NCI-H1436 (cell line): ENCODE results near the gene ENTR1.
"Not testable (repeated sequence)": the region's sequence is repeated elsewhere in the genome, so short reads cannot be mapped to it uniquely, and the experiment has no call there.

Source experiments
- DNase-seq: peaks from one replicate; lab custom pipeline; 2025; lab: John Stamatoyannopoulos, UW

The ENTR1 gene

DNA sequence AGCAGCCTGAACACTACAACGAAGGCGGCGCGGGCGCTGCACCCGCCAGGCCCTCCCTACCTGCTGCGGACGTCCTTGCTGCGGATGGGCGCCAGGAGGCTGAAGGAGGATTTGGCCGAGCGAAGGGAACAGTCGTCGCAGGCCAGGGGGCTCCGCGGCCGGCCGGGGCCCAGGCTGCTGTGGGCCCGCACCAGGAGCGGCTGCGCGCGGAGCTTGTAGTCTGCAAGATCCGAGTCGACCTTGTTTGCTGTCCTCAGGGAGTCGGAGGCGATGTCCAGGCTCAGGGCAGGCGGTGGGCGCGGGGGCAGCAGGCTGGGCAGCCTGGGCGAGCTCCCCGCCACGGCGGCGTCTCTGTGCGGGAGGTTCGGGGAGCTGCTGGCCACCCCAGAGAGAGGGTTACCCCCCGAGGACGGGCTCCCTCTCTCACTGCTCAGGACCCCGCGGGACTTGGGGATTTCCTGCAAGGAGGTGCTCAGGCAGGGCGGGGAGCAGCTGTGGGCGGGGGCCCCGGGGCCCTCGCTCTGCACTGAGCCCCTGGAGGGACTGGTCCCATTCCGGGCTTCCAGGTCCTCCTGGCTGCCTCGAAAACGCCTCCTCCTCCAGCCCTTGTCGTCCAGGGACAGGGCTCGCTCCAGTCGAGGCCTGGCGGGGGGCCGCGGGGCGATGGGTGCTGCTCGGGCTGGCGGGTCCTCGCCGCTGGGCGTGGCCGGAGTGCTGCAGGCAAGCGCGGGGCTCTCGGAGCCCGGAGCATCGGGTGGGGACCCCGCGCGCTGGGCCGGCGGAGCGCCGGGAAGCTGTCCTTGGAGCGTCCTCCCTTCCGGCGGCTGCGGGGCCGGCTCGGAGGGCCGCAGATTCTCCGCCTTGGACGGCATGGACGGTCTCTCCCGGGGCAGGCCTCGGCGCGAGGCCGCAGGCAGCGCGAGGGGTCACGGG, 28.4 kb upstream of the ENTR1 start:
- no peak for DNase-seq

DNA sequence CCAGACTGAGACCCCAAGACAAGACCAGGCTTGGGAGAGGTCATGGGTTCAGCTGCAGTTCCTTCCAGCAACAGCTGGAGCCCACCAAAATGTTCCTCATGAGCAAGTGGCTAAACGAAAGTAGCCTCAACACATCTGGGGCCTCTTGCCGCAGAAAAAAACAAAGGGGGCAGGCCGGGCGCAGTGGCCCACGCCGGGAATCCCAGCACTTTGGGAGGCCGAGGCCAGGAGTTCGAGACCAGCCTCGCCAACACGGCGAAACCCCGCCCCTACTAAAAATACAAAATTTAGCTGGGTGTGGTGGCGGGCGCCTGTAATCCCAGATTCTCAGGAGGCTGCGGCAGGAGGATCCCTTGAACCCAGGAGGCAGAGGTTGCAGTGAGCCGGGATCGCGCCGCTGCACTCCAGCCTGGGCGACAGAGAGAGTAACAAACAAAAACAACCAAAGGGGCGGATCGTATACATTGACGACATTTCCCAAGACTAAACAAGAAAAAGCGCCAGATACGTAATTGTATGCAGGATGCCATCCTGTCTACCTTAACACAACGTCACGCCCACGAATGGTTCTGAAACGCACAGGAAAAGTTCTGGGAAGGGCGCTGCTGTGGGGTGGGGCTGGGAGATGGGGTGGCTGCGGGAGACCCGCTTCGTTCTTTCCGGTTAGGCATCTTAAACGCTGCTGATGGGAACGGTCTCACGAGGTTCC, 27.6 kb upstream of the ENTR1 start:
- DNase-seq: no peak

DNA sequence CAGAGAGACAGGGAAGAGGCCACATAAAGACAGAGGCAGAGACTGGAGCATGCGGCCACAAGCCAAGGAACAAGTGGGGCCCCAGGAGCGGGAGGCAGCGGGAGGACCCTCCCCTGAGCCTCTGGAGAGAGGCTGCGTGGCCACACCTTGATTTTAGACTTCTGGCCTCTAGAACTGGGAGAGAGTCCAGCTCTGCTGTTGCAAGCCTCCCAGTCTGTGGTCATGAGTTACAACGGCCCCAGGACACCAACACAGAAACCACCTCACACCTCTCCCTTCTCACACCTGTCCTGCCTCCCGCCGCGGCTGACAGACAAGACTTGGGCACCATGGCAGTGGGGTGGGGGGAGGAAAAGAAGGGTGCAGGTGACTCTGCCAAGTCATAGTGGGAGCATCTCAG, 27.0 kb upstream of the ENTR1 start:
- no peak for DNase-seq

DNA sequence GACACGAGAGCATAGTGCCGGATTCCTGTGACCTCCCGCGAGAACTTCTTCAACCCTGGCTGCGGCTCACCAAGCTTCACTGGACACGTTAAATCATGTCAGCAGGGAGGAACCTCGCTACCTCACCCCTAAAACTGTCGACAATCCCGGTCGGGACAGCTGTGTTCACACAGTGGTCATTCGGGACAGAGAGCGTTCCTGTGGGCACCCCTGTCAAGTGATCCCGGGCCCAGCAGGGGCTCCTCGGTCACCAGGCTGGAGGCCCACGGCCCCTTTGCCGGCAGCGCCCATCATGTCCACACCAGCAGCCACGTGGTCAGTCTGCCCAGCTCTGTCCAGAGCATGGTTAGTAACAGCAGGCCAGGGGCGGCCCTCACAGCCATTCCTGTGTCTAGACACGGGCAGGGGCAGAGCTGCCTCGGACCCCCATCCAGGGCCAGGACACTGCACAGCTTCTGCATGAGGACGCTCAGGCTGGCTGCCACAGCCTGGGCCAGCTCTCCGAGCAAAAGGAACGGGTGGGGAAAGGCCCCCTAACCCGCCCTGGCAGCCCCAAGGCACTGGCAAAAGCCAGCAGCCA, 25.7 kb upstream of the ENTR1 start:
- DNase-seq: no peak

DNA sequence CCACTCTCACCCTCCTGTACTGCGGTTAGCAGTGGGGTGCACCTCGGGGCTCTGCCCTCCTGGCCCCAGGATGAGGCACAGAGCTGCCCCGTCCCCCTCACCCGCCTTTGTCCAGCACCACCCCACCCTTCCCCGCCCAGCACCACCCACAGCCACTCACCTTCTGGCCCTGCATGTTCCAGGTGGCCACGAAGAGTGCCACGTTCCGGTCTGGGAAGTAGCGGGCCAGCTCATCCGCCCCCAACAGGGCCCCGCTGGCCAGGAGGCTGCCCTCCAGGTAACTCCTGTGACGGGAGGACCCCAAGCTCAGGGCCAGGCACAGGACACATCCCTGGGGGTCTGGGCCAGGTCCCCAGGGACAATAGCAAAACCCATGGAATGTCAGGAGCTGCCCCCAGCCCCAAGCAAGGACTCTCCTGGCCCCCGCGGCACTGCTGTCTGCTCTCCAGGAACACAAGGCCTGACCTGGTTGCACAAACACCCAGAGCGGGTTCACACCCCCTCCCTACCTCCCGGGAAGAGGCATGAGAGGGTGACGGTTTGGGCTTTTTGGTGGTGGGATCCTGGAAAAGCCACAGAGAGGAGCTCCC, 24.3 kb upstream of the ENTR1 start:
- no peak for DNase-seq

DNA sequence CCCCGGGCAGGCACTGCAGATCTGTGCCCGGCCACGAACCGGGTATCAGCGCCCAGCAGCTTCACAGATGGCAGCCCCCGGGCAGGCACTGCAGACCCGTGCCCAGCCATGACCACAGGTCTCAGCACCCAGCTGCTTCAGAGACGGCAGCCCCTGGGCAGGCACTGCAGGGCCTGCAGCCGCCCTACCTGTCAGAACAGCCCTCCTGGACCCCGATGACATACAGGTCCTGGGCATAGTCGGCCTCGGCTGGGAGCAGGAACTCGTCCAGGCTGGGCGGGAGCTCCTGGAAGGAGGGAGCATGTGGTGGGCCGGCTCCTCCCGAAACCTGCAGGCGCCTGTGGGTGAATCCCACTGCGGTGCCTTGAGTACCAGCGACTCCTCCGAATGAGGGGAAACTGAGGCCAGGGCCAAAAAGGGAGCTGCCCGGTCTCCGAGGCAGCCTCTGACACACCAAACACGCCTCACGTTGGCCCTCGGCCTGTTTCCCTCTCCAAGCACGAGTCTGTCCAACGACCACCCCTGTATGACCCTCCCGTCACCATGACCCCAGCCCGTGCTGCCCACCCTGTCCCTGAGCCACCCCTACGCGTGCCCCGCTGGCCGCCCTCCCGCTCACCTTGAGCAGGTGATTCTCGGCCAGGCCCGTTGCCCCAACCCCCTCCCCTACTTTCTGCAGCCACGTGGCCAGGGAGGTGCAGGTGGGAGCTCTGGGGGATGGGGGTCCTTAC, 23.6 kb upstream of the ENTR1 start:
- no peak for DNase-seq

DNA sequence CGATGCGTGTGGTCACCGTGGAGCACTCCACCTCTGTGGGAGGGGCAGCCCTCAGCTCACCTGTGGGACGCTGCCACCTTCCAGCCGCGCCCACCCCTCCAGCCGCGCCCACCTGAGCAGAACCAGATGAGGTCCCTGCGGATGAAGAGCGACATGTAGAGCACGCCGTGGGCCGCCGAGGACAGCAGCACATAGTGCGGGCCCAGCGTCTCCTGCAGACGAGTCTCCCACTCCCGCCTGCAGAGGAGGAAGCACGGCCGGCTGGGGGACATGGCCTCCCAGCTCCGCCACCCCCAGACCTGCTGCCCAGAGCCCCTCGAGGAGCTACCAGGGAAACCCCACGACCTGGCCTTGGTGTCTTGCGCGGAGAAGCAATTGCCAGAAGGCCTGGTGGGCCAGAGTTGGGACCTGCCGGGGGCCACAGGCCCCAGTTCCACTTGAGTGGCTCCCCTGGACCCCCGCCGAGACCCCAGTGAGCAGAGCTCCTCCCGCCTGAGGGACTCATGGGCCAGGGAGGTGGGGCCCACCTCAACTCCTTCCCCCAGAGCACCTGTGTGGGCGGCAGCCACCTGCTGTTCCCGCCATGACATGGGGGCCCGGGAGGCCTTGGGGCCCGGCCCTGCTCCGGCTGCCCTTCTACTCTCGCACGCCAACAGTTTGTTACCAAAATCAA, 22.8 kb upstream of the ENTR1 start:
- no peak for DNase-seq

DNA sequence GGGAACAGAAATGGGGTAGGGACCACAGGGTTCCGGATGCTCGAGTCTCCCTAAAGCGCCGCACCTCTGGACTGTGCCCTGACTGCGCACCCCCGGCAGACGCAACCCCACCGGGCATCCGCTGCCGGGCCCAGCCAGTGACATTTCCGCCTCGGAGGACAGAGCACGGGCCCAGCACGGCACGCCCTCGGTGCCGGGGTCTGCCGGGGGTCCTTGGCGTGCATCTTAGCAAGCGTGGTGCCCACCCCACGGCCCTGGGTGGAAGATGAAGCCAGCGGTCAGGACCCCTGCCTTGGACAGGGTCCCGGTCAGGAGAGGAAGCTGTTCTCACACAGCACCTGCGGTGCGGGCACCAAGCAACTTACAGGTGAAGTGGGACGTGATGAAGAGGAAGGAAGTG, 22.2 kb upstream of the ENTR1 start:
- DNase-seq: no peak

DNA sequence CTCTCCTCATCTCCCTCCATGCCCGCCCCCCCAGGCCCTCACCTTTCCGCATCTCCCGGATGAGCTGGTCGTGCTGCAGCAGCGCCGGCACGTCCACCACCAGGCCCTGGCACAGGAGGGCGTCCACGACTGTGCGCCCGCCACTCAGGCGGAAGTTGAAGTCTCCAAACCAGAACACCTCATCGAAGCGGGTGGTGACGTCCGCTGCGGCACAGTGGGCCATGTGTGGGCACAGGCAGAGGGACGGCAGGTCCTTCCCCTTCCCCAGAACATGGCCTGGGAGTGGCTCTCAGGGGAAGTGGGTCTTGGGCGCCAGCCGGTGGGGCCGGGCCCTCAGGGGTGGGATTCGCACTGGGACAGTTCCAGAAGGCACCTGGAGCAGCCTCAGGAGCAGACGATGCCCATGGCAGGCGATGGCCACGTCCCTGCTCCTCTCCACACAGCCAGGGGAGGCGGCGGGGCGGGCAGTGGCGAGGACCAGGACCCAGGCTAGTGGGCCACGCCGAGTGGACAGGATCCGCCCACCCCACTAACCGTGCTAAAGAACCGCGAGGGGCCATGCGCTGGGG, 21.5 kb upstream of the ENTR1 start:
- DNase-seq: no peak

DNA sequence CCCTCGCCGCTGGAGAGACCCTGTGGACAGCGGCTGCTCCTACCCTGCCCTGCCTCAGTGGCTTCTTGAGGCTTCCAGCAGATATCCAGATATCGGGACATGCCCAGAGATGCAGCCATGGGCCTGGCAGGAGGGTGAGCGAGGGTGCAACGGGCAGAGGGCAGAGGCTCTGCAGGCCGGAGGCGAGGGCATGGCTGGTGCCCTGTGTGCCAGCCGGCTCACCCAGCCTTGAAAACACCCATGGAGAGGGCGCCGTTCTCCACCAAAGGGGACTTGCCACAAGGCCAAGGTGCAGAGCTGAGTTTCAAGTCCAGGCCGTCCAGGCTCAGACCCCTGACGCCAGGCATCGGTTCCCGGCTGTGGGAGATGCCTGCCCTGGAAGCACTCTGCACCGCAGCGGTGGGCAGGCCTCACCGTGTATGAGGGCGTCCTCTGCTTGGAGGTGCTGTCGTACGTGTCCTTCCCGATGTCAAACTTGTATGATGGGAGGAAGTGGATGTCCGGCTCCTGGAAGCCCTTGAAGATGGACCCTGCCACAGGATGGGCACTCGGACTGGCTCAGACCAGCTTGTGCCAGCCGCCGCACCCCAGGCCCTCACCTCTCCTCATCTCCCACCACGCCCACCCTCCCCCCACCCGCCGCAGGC, 20.3 kb upstream of the ENTR1 start:
- no peak for DNase-seq

DNA sequence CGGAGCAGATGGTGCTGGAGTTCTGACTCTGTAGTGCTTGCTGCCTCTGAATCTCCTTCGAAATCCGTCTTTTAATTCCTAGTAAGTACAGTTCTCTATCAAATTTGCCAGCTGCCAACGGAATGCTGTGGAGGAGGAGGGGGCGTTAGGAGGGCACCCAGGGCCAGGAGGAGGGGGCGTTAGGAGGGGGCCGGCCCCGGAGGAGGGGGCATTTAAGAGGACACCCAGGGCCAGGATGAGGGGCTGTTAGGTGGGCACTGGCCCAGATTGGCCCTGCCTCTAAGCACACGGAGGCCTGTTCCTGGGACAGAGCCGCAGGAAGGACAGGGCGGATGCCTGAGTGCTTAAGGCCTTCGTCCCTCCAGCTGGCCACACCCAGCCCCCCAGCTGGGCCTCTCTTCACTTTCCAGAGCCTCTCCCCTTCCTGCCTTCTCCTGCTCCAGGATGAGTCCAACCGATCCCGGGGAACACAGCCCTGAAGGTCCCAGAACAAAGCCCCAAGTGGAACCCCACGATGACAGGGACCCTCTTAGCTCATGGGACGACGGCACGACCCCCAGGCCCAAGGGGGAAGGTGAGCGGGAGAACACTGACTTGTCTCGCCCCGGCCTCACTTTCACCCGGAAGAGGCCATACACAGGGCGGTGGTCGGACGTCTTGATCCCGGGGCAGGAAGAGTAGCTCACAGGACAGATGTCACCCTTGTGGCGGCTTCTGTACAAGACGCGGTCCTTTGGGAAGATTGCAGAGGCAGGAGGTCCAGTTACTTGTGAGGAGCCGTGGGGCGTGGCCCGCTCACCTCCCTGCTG, 19.5 kb upstream of the ENTR1 start:
- no peak for DNase-seq

DNA sequence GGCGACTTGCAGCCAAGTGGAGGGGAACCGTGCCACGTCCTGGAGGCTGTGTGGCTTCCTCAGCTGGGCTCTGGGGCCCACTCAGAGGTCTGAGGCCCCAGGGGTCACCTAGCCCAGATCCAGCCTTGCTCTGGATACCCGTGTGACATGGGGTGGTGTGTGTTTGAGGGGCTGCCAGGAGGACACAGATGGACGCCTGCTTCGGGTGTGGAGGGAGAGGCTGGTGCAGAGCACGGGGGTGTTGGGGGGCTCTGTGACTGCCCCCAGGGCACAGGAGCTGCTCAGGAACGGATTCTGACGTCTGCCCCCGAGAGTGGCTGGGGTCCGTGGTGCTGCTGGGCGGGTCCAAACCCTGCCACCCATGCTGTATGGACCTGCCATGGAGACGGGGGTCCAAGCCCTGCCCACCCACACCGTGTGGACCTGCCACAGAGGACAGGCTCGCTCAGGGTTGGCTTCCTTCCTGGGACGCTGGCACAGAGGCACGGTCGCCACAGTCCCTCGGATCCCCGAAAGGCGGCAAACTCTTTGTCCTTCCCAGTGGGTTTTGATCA, 18.7 kb upstream of the ENTR1 start:
- DNase-seq: no peak

DNA sequence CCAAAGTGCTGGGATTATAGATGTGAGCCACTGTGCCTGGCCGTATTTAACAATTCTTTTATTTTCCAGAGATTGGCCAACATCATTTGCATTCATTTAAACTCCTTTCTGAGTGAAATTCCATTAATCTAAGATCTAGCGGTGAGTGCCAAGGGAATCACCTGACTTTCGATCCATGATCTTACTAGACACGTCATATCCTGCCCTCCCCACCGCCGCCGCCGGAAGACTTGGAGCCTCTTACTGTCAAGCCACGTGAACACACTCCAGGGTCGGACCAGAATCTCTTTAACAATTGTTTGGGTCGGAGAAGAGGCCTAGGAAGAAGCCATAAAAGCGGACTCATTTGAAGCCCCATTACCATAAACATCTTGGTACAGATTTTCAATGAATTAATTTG, 16.4 kb upstream of the ENTR1 start:
- no peak for DNase-seq

DNA sequence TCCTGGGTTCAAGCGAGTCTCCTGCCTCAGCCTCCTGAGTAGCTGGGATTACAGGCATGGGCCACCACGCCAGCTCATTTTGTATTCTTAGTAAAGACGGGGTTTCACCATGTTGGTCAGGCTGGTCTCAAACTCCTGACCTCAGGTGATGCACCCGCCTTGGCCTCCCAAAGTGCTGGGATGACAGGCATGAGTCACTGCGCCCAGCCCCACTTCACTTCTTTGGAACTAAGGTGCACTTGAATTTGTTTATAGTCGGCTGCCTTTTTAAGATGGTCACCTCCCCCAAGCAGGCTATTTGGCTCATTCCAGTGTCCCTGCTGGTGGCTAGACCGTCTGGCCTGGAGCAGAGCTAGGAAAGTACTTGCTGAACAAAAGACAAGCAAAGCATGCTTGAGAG, 15.0 kb upstream of the ENTR1 start:
- not testable (repeated sequence) for DNase-seq

DNA sequence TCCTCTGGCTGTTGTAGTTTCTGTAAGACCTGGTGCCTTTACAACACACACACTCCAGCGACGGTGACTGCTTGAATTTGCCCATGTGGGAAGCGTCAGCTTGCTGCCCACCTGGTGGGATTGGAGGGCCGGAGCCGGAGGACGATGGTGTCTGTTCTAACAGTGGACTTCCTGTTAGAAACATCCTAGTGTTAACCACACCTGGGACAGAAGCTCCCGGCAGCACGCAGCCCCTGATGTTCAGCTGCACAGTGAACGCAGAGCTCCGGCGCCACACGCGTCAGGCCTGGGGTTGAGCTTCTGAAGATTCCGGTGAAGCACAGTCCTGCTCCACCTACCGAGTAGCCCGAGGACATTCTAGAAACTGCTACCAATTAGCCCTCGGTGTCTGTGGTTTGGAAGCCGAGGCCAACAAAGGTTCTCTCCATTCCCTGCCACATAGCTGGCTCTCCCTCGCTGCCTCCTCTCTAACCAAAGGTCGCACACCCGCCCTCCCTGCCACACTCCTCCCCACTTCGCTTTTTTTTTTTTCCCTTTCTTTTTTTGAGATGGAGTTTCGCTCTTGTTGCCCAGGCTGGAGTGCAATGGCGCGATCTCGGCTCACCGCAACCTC, 14.4 kb upstream of the ENTR1 start:
- DNase-seq: no peak

DNA sequence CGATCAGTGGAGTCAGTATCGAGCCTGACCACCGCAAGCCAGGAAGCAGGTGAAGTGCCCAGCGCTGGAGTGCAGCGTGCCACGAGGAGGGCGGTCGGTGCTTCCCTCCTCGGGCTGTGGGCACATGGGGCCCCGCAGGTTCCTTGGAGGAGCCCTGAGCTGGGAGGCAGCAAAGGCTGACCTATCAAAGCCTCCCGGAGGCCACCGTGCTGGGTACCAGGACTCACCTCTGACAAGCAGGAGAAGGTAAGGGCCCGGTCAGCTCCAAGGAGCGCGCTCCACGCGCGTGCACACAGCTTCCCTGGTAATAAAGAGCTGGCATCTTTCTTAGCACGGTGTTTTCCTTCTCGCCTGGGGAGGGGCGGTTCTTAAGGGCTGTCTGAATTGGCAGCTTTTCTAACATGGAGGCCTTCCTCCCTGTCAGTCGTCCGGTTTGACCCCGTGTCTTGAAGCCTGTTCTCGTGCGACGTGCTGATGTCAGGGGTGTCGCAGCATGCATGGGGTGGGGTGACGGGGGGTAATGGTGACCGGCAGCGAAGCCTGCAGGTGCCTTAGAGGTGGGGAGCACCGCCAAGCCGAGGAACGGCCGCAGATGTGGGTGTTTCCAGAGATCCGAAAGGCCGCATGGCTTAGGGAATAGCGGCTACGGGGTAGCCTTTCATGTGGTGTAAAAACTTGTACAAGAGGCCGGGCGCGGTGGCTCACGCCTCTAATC, 13.2 kb upstream of the ENTR1 start:
- no peak for DNase-seq

DNA sequence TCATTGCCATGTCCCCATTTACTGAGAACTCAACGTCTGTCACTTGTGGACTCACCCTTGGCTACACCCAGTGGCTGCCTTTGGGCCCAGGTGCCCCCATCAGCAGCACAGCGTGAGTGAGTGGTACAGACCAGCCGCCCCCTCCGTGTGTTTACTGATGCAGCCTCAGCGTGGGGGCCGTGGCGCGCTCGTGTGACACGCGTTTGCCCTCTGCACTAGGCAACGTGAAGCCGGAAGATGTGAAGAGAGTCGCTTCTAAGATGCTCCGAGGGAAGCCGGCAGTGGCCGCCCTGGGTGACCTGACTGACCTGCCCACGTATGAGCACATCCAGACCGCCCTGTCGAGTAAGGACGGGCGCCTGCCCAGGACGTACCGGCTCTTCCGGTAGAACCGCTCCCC, 12.5 kb upstream of the ENTR1 start:
- no peak for DNase-seq

DNA sequence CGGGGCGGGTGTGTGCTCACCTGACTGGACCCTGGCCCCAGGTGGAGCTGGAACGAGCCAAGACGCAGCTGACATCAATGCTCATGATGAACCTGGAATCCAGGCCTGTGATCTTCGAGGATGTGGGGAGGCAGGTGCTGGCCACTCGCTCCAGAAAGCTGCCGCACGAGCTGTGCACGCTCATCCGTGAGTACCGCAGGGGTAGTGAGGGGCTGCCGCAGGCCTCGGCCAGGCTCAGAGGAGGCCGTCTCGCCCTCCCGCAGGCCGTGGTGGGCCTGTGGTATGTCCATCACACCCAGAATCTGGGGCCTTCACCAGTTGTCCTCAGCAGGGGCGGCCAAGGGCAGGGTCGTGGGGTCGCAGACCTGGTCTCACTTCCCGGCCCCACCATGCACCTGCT, 11.4 kb upstream of the ENTR1 start:
- DNase-seq: no peak
